CD14-positive monocyte (primary cell): ENCODE data around the gene PITRM1. TPM values are rescaled to one million over a fixed set of nuclear protein-coding genes. Genes with fewer than 3 reads are reported as not detected.

Experiments used
- DNase-seq, 3 donors: peaks; one replicate each; pipeline ENCODE4 v3.0.0-alpha.2; 2011 to 2022
- H2AFZ ChIP-seq: 2 replicates; pipeline ENCODE4 v1.6.0; 2012; ENCODE audit warnings: mild to moderate bottlenecking, low read depth, low read length, inconsistent platforms; ENCODE audit not compliant: insufficient read depth, poor library complexity, severe bottlenecking
- H3K27ac ChIP-seq, 2 donors: 1 replicate in 1 of 2; 2 replicates in 1 of 2; pipeline ENCODE4 v1.5.1; 2012 to 2013; ENCODE audit warnings: low read length in 2 of 2, control low read depth in 1 of 2, inconsistent platforms in 1 of 2, low read depth in 1 of 2, mild to moderate bottlenecking in 1 of 2
- H3K27me3 ChIP-seq, 2 donors: one replicate each; pipeline versions ENCODE4 v1.6.0 to v1.6.1; 2011 to 2013; ENCODE audit warnings: low read length in 2 of 2; ENCODE audit not compliant: control insufficient read depth in 2 of 2, insufficient read depth in 2 of 2
- H3K36me3 ChIP-seq, 2 donors: replicated peaks in 1 of 2; 1 replicate in 1 of 2; 2 replicates in 1 of 2; pipeline versions ENCODE4 v1.5.1 to v1.6.1; 2012 to 2013; ENCODE audit warnings: low read length in 2 of 2, control low read depth in 1 of 2, inconsistent platforms in 1 of 2, mild to moderate bottlenecking in 1 of 2; ENCODE audit not compliant: insufficient read depth in 2 of 2, control insufficient read depth in 1 of 2
- H3K4me1 ChIP-seq, 2 donors: 1 replicate in 1 of 2; 2 replicates in 1 of 2; pipeline versions ENCODE4 v1.5.1 to v1.6.1; 2012 to 2013; ENCODE audit warnings: low read length in 2 of 2, control low read depth in 1 of 2, inconsistent platforms in 1 of 2, mild to moderate bottlenecking in 1 of 2, moderate library complexity in 1 of 2; ENCODE audit not compliant: insufficient read depth in 2 of 2, control insufficient read depth in 1 of 2
- H3K4me2 ChIP-seq: replicated peaks from 2 replicates; pipeline ENCODE3; 2012; ENCODE audit warnings: low read length, moderate library complexity, mild to moderate bottlenecking; ENCODE audit not compliant: poor library complexity, severe bottlenecking; ENCODE audit errors: extremely low read depth
- H3K4me3 ChIP-seq, 3 experiments: fragments of 200-600 bp in 1 of 3; sonication (generic) in 1 of 3; replicated peaks in 1 of 3; 1 replicate in 2 of 3; 2 replicates in 1 of 3; pipeline ENCODE4 v1.5.1; 2011 to 2013; ENCODE audit warnings: low read length in 3 of 3, mild to moderate bottlenecking in 3 of 3, control low read depth in 2 of 3, low read depth in 2 of 3, inconsistent platforms in 1 of 3, moderate library complexity in 1 of 3
- H3K79me2 ChIP-seq: 2 replicates; pipeline ENCODE4 v1.6.0; 2012; ENCODE audit warnings: mild to moderate bottlenecking, control low read depth, inconsistent platforms, low read length, moderate library complexity; ENCODE audit not compliant: insufficient read depth
- H3K9ac ChIP-seq: 2 replicates; pipeline ENCODE4 v1.6.0; 2017; ENCODE audit warnings: low read length, mild to moderate bottlenecking; ENCODE audit not compliant: insufficient read depth, poor library complexity, severe bottlenecking
- H3K9me3 ChIP-seq, 2 donors: replicated peaks in 1 of 2; 1 replicate in 1 of 2; 2 replicates in 1 of 2; pipeline versions ENCODE4 v1.5.1 to v1.6.1; 2012 to 2013; ENCODE audit warnings: low read length in 2 of 2, control low read depth in 1 of 2; ENCODE audit not compliant: control insufficient read depth in 1 of 2, insufficient read depth in 1 of 2
- H4K20me1 ChIP-seq: 2 replicates; pipeline ENCODE4 v1.6.0; 2012; ENCODE audit warnings: mild to moderate bottlenecking, low read length, control low read depth, moderate library complexity; ENCODE audit not compliant: insufficient read depth
- H3K27ac Mint-ChIP-seq, 7 donors: one replicate each; pipeline ENCODE4 v1.8.0; 2020; ENCODE audit warnings: mild to moderate bottlenecking in 7 of 7, mixed read lengths in 7 of 7, moderate library complexity in 6 of 7, inconsistent platforms in 2 of 7
- H3K27me3 Mint-ChIP-seq, 3 donors: one replicate each; pipeline ENCODE4 v1.8.0; 2021 to 2022; ENCODE audit warnings: low read depth in 3 of 3, mild to moderate bottlenecking in 3 of 3, mixed read lengths in 3 of 3, moderate library complexity in 3 of 3, inconsistent platforms in 1 of 3
- H3K36me3 Mint-ChIP-seq, 2 donors: one replicate each; pipeline ENCODE4 v1.8.0; 2020; ENCODE audit warnings: mixed read lengths in 2 of 2, inconsistent platforms in 1 of 2, mild to moderate bottlenecking in 1 of 2
- H3K4me1 Mint-ChIP-seq: one replicate; pipeline ENCODE4 v1.8.0; 2020; ENCODE audit warnings: mild to moderate bottlenecking, mixed read lengths
- H3K4me3 Mint-ChIP-seq, 2 donors: one replicate each; pipeline ENCODE4 v1.8.0; 2020; ENCODE audit warnings: mild to moderate bottlenecking in 2 of 2, mixed read lengths in 2 of 2, moderate library complexity in 1 of 2
- H3K9me3 Mint-ChIP-seq, 7 donors: one replicate each; pipeline ENCODE4 v1.8.0; 2020 to 2022; ENCODE audit warnings: mixed read lengths in 7 of 7, mild to moderate bottlenecking in 6 of 7, moderate library complexity in 6 of 7, inconsistent platforms in 2 of 7
- WGBS: methylation state at CpG from one replicate; pipeline ENCODE4 v1.1.5; 2013; ENCODE audit warnings: missing lambda C conversion rate; ENCODE audit not compliant: insufficient coverage; 5-methylcytosine and 5-hydroxymethylcytosine counted together
- intact Hi-C, 2 donors: fragments of 100-400 bp; cut with micrococcal nuclease; formaldehyde crosslinking; loops; one replicate each; pipeline versions ENCODE4 v1.15.0 to v1.15.1; 2023
- polyA plus RNA-seq, 3 donors: library from polyadenylated mRNA; depleted of rRNA in 1 of 3; unstranded in 2 of 3; stranded (reverse) in 1 of 3; fragments of 300-500 nt in 2 of 3; fragments of >200 nt in 1 of 3; fragmentation: Illumina TruSeq in 2 of 3; gene quantifications; 1 replicate in 2 of 3; 2 replicates in 1 of 3; pipeline ENCODE4 v1.2.3, GENCODE V29; 2012 to 2021
- TF ChIP-seq, protein P1 (sequence below): fragments of 200-600 bp; IDR thresholded peaks from one replicate; pipeline ENCODE4 v1.8.0; 2022; ENCODE audit warnings: antibody characterized with exemption, mild to moderate bottlenecking

The PITRM1 gene
- polyA plus RNA-seq, 3 donors, result 15.3 to 45.7 (median 23.2) TPM

DNA sequence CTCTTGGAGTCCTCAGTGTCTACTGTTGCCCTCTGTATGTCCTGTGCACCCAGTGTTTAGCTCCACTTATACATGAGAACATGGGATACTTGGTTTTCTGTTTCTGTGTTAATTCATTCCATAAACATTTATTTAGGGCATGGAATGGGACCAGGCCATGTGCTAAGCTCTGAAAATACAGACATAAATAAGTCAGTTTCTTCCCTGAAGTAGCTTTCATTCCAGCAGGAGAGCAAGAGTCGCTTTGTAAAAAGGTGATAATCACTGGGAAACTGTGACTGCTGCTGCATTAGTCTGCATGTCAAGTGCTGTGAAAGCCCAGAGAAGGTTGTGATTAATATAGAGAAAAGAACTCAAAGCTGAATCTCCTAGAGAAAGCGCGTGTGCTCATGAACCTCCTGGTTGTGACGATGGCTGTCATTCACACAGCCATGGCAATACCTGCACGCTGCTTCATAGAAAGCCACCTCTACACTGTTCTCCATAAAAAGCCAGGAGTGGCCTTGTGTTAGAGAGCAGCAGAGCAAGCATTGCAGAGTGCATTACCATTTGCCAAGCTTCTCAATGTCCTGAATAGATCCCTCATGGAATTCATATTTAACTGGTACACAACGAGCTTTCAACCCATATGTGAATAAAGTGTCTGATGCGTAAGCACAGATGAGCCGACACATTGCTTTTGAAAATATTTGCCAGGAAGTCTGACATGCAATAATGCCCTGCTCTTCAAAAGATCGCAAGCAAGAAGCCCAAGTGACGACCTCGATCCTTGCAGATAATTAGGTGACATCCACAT is 30.6 kb upstream of the PITRM1 start:
- H3K27me3 Mint-ChIP-seq, result peaks cover 17 to 20% (median 20%) of the 10 kb centered on the region in 3 donors
- Histone ChIP-seq H3K4me1 (no peaks in the 10 kb centered on the region), H3K27me3 (peaks cover 3 to 12% of the 10 kb centered on the region in 2 donors), H3K4me2 (no peak overlapping the region), H2AFZ (no peak overlapping the region), H3K4me3 (no peak overlapping the region), H3K9me3 (no peaks in the 10 kb centered on the region), H3K79me2 (no peaks in the 10 kb centered on the region), H3K36me3 (no peaks in the 10 kb centered on the region), H3K9ac (no peak overlapping the region), H3K27ac (no peak overlapping the region), H4K20me1 (no peaks in the 10 kb centered on the region)
- TF ChIP-seq, protein P1, sequence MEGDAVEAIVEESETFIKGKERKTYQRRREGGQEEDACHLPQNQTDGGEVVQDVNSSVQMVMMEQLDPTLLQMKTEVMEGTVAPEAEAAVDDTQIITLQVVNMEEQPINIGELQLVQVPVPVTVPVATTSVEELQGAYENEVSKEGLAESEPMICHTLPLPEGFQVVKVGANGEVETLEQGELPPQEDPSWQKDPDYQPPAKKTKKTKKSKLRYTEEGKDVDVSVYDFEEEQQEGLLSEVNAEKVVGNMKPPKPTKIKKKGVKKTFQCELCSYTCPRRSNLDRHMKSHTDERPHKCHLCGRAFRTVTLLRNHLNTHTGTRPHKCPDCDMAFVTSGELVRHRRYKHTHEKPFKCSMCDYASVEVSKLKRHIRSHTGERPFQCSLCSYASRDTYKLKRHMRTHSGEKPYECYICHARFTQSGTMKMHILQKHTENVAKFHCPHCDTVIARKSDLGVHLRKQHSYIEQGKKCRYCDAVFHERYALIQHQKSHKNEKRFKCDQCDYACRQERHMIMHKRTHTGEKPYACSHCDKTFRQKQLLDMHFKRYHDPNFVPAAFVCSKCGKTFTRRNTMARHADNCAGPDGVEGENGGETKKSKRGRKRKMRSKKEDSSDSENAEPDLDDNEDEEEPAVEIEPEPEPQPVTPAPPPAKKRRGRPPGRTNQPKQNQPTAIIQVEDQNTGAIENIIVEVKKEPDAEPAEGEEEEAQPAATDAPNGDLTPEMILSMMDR, result no peak
- DNase-seq, result no peak
- H3K27ac Mint-ChIP-seq, result peak overlapping the region in 1 of 7 donors; percentile 57
- 96% methylated on average over 9 of the region's 11 CpGs for WGBS
- peak overlapping the region in 1 of 2 donors; percentile 3 for H3K4me3 Mint-ChIP-seq
- peaks cover 1% of the 10 kb centered on the region for H3K4me1 Mint-ChIP-seq
- H3K36me3 Mint-ChIP-seq, result no peaks in the 10 kb centered on the region
- H3K9me3 Mint-ChIP-seq, result no peaks in the 10 kb centered on the region
- intact Hi-C loops, result no loop called here

DNA sequence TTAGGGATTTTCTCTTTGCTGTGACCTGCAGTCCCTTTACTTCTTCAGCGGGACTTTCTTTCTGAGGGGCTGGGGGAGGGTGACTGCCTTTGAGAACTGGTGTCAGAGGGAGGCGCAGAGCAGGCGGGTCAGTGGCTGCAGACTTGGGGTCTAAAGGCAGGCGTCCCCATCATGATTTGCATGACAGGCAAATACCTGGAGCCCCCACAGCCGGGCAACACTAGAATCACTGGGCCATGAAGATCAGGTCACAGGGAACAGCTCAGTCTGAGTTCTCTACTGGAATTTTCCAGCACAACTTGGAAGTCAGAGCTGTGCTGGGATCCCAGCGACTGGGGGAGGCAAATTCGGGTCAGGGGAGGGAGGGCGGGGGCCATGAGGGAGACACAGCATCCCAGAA is 29.2 kb upstream of the PITRM1 start:
- Histone ChIP-seq H3K4me1 (peaks cover 4 to 8% of the 10 kb centered on the region in 2 donors), H3K27me3 (peaks cover 5 to 21% of the 10 kb centered on the region in 2 donors), H3K27ac (no peak overlapping the region), H3K9ac (no peak overlapping the region), H3K36me3 (no peaks in the 10 kb centered on the region), H2AFZ (no peak overlapping the region), H4K20me1 (no peaks in the 10 kb centered on the region), H3K4me3 (no peak overlapping the region), H3K4me2 (no peak overlapping the region), H3K79me2 (no peaks in the 10 kb centered on the region), H3K9me3 (no peaks in the 10 kb centered on the region)
- 80% methylated on average over 8 of the region's 8 CpGs for WGBS
- TF ChIP-seq, protein P1, result no peak
- Mint-ChIP-seq H3K4me3 (no peak overlapping the region), H3K27me3 (peaks cover 24 to 31% (median 27%) of the 10 kb centered on the region in 3 donors), H3K36me3 (no peaks in the 10 kb centered on the region), H3K27ac (no peak overlapping the region), H3K4me1 (peaks cover 5% of the 10 kb centered on the region), H3K9me3 (no peaks in the 10 kb centered on the region)
- intact Hi-C loops, result no loop called here
- no peak for DNase-seq
